HG03039 (cell line): ENCODE results near the gene NXPE3.
A peak's percentile ranks its signal among the peaks of the same experiment; 100 is the strongest.

Source experiments
- ATAC-seq: cut with Tn5 transposase; IDR thresholded peaks from one replicate; pipeline ENCODE4 v1.9.1; 2021; ENCODE audit warnings: mild to moderate bottlenecking, moderate library complexity; ENCODE audit not compliant: unreplicated experiment

Gene NXPE3

GRCh38 chr3:101802179-101802578, 23.2 kb downstream of the NXPE3 start:
- no peak for ATAC-seq

- ATAC-seq: peak; percentile 89
These were observed 24.3 kb downstream of the NXPE3 start for GRCh38 chr3:101803173-101803782.

DNA sequence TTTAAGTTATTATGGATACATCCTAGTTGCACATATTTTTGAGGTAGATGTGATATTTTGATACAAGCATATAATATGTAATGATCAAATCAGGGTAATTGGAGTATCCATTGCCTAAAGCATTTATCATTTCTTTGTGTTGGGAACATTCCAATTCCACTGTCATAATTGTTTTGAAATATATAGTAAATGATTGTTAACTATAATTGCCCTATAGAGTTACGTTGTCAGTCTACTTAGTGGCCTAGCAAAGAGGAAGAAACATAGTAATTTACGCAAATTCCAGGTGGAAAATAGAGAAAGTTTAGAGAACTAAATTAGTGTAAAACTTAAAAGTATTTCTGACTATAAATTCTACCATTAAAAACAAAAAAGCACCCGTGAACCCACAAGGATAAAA, 24.9 kb downstream of the NXPE3 start:
- ATAC-seq: no peak

GRCh38 chr3:101806491-101806890, 27.5 kb downstream of the NXPE3 start:
- no peak for ATAC-seq

DNA sequence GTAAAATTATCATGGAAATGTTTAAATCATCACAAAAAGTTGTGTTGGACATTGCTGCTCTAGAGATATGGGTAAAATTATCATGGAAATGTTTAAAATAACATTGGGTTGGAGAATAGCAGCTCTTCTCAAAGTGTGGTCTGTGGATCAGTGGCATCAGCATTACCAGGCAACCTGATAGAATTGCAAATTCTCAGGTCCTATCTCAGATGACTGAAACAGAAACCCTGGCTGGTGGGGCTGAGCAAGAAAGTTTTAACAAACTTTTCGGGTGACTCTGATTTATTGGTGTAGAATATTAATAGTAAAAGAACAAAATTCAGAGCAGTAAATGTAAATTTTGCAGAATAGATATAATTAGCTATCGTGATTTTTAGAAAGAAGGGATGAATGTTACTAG, 28.9 kb downstream of the NXPE3 start:
- peak; percentile 60 for ATAC-seq

DNA sequence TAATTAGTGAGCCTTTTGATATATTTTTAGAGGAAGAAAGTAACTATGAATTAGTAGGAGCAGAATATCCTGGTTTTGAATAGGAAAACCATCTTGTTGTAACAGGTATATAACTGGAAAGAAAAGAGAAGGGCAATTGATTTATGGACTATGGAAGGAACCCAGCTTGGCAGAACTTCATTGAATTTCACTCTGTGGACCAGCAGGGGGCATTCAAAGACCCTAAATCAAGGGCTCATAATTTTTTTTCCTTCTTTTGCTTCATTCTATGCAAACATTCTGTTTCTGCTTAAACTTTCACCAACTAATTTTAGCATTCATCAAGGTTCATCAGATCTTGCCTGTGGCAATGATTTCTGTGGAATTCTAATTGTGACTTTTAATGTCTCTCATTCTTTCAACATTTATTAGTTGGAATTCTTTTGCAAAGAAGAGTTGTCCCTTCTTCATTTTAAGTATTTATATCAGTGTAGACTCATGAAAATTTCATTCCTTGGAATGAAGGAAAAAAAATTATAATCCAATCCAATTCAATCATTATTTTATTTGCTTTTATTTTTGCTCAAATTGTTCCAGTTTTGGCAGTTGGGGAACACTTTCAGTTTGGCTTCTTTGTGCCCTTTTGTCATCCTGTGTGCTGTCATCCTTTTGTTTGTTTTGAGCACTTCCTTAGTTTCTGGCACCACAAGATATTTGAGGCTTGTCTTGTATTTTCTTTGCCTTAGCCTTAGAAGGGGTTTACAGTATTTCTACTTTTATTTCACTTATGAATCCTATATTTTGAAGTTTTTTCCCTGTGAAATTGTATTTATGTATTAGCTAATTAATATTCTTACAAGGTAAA, 30.4 kb downstream of the NXPE3 start:
- ATAC-seq: peak; percentile 32

DNA sequence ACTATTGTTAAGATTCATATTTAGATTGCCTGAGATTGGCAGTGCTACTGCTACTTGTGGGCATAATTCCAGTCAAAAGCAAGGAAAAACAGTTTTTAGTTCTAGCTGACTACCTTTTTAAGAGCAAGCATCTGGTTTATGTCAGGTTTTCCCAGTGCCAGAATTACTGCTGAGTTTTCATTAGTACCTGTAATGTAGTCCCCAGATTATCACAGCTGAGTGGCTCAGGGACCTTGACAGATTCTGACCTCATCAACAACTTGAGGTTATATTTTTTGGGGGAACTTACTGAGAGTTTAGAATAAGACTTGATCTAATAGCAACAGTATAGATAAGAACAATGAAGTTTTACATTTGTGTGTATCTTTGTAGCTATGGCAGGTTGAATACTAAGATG, 31.0 kb downstream of the NXPE3 start:
- no peak for ATAC-seq

- no peak for ATAC-seq
These were observed 32.9 kb downstream of the NXPE3 start for GRCh38 chr3:101811875-101812274.

GRCh38 chr3:101812895-101813294, 33.9 kb downstream of the NXPE3 start:
- no peak for ATAC-seq

- no peak for ATAC-seq
These were observed 34.9 kb downstream of the NXPE3 start for GRCh38 chr3:101813817-101814440.

- ATAC-seq: no peak
These were observed 35.8 kb downstream of the NXPE3 start for GRCh38 chr3:101814835-101815234.

DNA sequence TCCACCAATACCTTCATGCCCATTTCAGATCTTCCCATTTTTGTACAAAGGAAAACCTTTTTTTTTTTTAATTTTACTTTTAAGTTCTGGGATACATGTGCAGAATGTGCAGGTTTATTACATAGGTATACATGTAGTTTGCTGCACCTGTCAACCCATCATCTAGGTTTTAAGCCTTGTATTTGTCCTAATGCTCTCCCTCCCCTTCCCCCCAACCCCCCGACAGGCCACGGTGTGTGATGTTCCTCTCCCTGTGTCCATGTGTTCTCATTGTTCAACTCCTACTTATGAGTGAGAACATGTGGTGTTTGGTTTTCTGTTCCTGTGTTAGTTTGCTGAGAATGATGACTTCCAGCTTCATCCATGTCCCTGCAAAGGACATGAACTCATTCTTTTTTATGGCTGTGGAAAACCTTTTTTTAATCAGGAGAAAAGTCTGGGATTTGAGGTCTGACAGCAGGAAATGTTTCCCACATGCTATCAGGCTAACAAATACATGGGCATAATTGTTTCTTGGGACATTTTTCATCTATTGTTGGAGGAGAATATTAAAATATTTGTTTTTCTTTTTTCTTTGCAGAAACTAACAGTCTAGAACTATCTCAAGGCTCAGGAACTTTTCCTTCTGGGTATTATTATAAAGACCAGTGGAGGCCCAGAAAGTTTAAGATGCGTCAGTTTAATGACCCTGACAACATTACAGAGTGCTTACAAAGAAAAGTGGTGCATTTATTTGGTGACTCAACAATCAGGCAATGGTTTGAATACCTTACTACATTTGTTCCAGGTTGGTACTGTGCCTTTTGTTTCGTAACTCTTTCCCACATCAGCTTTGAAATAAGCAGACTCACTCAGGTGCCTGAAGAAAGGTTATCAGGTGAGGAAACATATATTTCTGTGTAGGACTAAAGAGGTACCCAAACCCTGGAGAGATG, 37.5 kb downstream of the NXPE3 start:
- no peak for ATAC-seq

- ATAC-seq: no peak
These were observed 39.0 kb downstream of the NXPE3 start for GRCh38 chr3:101817992-101818391.

GRCh38 chr3:101819649-101820206, 40.7 kb downstream of the NXPE3 start:
- ATAC-seq: no peak

DNA sequence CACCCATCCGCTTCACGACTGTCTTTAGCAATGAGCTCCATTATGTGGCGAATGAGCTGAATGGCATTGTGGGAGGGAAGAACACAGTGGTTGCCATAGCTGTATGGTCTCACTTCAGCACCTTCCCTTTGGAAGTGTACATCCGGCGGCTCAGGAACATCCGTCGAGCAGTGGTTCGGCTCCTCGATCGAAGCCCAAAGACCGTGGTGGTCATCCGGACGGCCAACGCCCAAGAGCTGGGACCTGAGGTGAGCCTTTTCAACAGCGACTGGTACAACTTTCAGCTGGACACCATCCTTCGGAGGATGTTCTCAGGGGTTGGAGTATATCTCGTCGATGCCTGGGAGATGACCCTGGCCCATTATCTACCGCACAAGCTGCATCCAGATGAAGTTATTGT, 42.5 kb downstream of the NXPE3 start:
- ATAC-seq: no peak

- ATAC-seq: no peak
These were observed 44.5 kb downstream of the NXPE3 start for GRCh38 chr3:101823525-101823924.

GRCh38 chr3:101824702-101825101, 45.7 kb downstream of the NXPE3 start:
- no peak for ATAC-seq

GRCh38 chr3:101825904-101826445, 47.0 kb downstream of the NXPE3 start:
- ATAC-seq: no peak

- ATAC-seq: peak; percentile 79
These were observed 48.5 kb downstream of the NXPE3 start for GRCh38 chr3:101827211-101828174.
